Measurements from ENCODE around the gene PLCL1.

GRCh38 chr2:198016243-198016642, 211.8 kb downstream of the PLCL1 start:
- TF ChIP-seq CTCF (IDR thresholded peaks at IDR 0.05): no peak
- TF ChIP-seq ZFX (IDR thresholded peaks at IDR 0.05; ENCODE audit: borderline replicate concordance): no peak

All from 22Rv1 (cell line).